Measurements from ENCODE around the gene INPP5J.

DNA sequence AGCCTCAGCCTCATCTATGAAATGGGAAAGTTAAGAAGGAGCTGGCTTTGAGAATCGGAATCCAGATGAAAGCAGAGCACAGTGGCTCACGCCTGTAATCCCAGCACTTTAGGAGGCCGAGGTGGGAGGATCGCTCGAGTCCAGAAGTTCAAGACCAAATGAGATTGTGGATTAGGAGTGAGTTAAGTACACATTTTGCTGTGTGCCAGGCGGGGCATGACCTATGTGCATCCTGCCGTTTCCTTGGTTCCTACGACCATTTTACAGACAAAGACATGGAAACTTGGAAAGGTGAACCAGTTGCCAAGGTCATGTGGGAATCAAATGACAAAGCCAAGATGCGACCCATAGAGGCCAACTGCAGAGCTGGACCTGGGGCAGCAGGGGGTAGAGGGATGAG, 13.4 kb downstream of the INPP5J start:
- TF ChIP-seq, protein P1, sequence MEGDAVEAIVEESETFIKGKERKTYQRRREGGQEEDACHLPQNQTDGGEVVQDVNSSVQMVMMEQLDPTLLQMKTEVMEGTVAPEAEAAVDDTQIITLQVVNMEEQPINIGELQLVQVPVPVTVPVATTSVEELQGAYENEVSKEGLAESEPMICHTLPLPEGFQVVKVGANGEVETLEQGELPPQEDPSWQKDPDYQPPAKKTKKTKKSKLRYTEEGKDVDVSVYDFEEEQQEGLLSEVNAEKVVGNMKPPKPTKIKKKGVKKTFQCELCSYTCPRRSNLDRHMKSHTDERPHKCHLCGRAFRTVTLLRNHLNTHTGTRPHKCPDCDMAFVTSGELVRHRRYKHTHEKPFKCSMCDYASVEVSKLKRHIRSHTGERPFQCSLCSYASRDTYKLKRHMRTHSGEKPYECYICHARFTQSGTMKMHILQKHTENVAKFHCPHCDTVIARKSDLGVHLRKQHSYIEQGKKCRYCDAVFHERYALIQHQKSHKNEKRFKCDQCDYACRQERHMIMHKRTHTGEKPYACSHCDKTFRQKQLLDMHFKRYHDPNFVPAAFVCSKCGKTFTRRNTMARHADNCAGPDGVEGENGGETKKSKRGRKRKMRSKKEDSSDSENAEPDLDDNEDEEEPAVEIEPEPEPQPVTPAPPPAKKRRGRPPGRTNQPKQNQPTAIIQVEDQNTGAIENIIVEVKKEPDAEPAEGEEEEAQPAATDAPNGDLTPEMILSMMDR (IDR thresholded peaks at IDR 0.05) = no peak
- TF ChIP-seq SIN3A (IDR thresholded peaks at IDR 0.05; ENCODE audit: borderline replicate concordance, insufficient read depth, low read depth, low read length) = no peak

Measured in Panc1 (cell line).